Neural cell (in vitro differentiated cells): ENCODE results near the gene TRERF1. TPM values are rescaled to one million over a fixed set of nuclear protein-coding genes. Genes with fewer than 3 reads are reported as not detected.

Experiments used
- H2AFZ ChIP-seq: fragments of 200-600, 300-800 bp; sonication (generic), shearing (Covaris generic); 2 replicates; pipeline ENCODE4 v1.6.0; 2014; ENCODE audit warnings: low read depth, mild to moderate bottlenecking, antibody characterized with exemption, low read length, moderate library complexity
- H3F3A ChIP-seq: fragments of 200-600 bp; shearing (Covaris generic); 2 replicates; pipeline ENCODE4 v1.6.1; 2016; ENCODE audit warnings: mild to moderate bottlenecking, moderate library complexity, mixed read lengths, antibody characterized with exemption, low read length; ENCODE audit not compliant: insufficient read depth, poor library complexity, severe bottlenecking
- H3K27ac ChIP-seq: fragments of 200-600, 300-800 bp; sonication (generic), shearing (Covaris generic); 2 replicates; pipeline ENCODE4 v1.5.1; 2014; ENCODE audit warnings: mild to moderate bottlenecking, low read length, moderate library complexity
- H3K27me3 ChIP-seq: fragments of 300-800, 200-600 bp; sonication (generic), shearing (Covaris generic); 2 replicates; pipeline ENCODE4 v1.6.0; 2014; ENCODE audit warnings: mild to moderate bottlenecking, low read depth, low read length, moderate library complexity; ENCODE audit not compliant: insufficient read depth
- H3K36me3 ChIP-seq: fragments of 300-800, 200-600 bp; sonication (generic), shearing (Covaris generic); 2 replicates; pipeline ENCODE4 v1.5.1; 2014; ENCODE audit warnings: mild to moderate bottlenecking, antibody characterized with exemption, low read length, moderate library complexity; ENCODE audit not compliant: insufficient read depth
- H3K4me2 ChIP-seq: fragments of 300-800, 200-600 bp; sonication (generic), shearing (Covaris generic); 2 replicates; pipeline ENCODE4 v1.6.0; 2014; ENCODE audit warnings: mild to moderate bottlenecking, low read length
- H3K4me3 ChIP-seq: fragments of 300-800, 200-600 bp; sonication (generic), shearing (Covaris generic); 2 replicates; pipeline ENCODE4 v1.5.1; 2014; ENCODE audit warnings: mild to moderate bottlenecking, low read length, moderate library complexity
- H3K79me2 ChIP-seq: fragments of 200-600 bp; shearing (Covaris generic); replicated peaks from 2 replicates; pipeline ENCODE4 v1.6.0; 2014; ENCODE audit warnings: mild to moderate bottlenecking, low read length, moderate library complexity; ENCODE audit not compliant: insufficient read depth
- H3K9ac ChIP-seq: fragments of 300-800, 200-600 bp; sonication (generic), shearing (Covaris generic); 2 replicates; pipeline ENCODE4 v1.6.1; 2016; ENCODE audit warnings: mild to moderate bottlenecking, low read length, mixed read lengths
- H3K9me2 ChIP-seq: fragments of 200-600 bp; shearing (Covaris generic); 2 replicates; pipeline ENCODE4 v1.6.1; 2016; ENCODE audit warnings: mild to moderate bottlenecking, low read length, mixed read lengths; ENCODE audit not compliant: insufficient read depth
- H3K9me3 ChIP-seq: fragments of 200-600, 300-800 bp; sonication (generic), shearing (Covaris generic); 2 replicates; pipeline ENCODE4 v1.6.1; 2016; ENCODE audit warnings: mild to moderate bottlenecking, mixed run types, low read length, moderate library complexity, mixed read lengths
- H4K20me1 ChIP-seq: fragments of 200-600 bp; shearing (Covaris generic); 2 replicates; pipeline ENCODE4 v1.6.1; 2016; ENCODE audit warnings: mild to moderate bottlenecking, mixed run types; ENCODE audit not compliant: insufficient read depth
- CTCF ChIP-seq: fragments of 450-650 bp; IDR thresholded peaks from 2 replicates; pipeline ENCODE4 v1.5.1; 2014; ENCODE audit warnings: antibody characterized with exemption, mild to moderate bottlenecking, moderate library complexity; ENCODE audit not compliant: poor library complexity, severe bottlenecking
- EP300 ChIP-seq: fragments of 450-650 bp; conservative IDR thresholded peaks from 2 replicates; pipeline ENCODE4 v1.6.1; 2014; ENCODE audit warnings: antibody characterized with exemption, mild to moderate bottlenecking, moderate library complexity; ENCODE audit not compliant: poor library complexity, severe bottlenecking
- EZH2 ChIP-seq: fragments of 200-600, 300-800 bp; shearing (Covaris generic), sonication (generic); IDR thresholded peaks from 2 replicates; pipeline ENCODE4 v1.6.1; 2014; ENCODE audit warnings: antibody characterized with exemption, low read length, borderline replicate concordance, mild to moderate bottlenecking; ENCODE audit not compliant: insufficient read depth, poor library complexity, severe bottlenecking
- MXI1 ChIP-seq: fragments of 450-650 bp; conservative IDR thresholded peaks from 2 replicates; pipeline ENCODE4 v1.6.1; 2014; ENCODE audit warnings: antibody characterized with exemption, mild to moderate bottlenecking; ENCODE audit not compliant: poor library complexity, severe bottlenecking
- POLR2AphosphoS5 ChIP-seq: IDR thresholded peaks from 2 replicates; pipeline ENCODE4 v1.6.1; 2012
- RAD21 ChIP-seq: fragments of 450-650 bp; conservative IDR thresholded peaks from 2 replicates; pipeline ENCODE4 v1.6.1; 2014; ENCODE audit warnings: antibody characterized with exemption, mild to moderate bottlenecking, moderate library complexity
- SMC3 ChIP-seq: fragments of 450-650 bp; conservative IDR thresholded peaks from 2 replicates; pipeline ENCODE4 v1.6.1; 2014; ENCODE audit warnings: antibody characterized with exemption, mild to moderate bottlenecking, moderate library complexity; ENCODE audit not compliant: poor library complexity
- TAF1 ChIP-seq: IDR thresholded peaks from 2 replicates; pipeline ENCODE4 v1.6.1; 2012; ENCODE audit warnings: low read depth
- polyA plus RNA-seq: library from polyadenylated mRNA; depleted of rRNA; stranded (reverse); fragments of >200 nt; gene quantifications from 2 replicates; pipeline ENCODE4 v1.2.3, GENCODE V29; 2014
- TF ChIP-seq, protein P1 (sequence below): IDR thresholded peaks from 2 replicates; pipeline ENCODE4 v1.6.1; 2012; ENCODE audit warnings: borderline replicate concordance

Gene TRERF1
- polyA plus RNA-seq, 1 donor from 2014 or later = 4.5 TPM

- TF ChIP-seq SMC3 (no peak), TAF1 (no peak), POLR2AphosphoS5 (no peak), MXI1 (no peak), CTCF (no peak), EP300 (no peak), EZH2 (no peak), RAD21 (no peak)
- TF ChIP-seq, protein P1, sequence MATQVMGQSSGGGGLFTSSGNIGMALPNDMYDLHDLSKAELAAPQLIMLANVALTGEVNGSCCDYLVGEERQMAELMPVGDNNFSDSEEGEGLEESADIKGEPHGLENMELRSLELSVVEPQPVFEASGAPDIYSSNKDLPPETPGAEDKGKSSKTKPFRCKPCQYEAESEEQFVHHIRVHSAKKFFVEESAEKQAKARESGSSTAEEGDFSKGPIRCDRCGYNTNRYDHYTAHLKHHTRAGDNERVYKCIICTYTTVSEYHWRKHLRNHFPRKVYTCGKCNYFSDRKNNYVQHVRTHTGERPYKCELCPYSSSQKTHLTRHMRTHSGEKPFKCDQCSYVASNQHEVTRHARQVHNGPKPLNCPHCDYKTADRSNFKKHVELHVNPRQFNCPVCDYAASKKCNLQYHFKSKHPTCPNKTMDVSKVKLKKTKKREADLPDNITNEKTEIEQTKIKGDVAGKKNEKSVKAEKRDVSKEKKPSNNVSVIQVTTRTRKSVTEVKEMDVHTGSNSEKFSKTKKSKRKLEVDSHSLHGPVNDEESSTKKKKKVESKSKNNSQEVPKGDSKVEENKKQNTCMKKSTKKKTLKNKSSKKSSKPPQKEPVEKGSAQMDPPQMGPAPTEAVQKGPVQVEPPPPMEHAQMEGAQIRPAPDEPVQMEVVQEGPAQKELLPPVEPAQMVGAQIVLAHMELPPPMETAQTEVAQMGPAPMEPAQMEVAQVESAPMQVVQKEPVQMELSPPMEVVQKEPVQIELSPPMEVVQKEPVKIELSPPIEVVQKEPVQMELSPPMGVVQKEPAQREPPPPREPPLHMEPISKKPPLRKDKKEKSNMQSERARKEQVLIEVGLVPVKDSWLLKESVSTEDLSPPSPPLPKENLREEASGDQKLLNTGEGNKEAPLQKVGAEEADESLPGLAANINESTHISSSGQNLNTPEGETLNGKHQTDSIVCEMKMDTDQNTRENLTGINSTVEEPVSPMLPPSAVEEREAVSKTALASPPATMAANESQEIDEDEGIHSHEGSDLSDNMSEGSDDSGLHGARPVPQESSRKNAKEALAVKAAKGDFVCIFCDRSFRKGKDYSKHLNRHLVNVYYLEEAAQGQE = no peak
- no peaks in the 10 kb centered on the region for H3K9me3 ChIP-seq
- no peaks in the 10 kb centered on the region for H3K9me2 ChIP-seq
- no peak overlapping the region for H2AFZ ChIP-seq
- H3K27me3 ChIP-seq = no peaks in the 10 kb centered on the region
- no peak overlapping the region for H3K27ac ChIP-seq
- no peaks in the 10 kb centered on the region for H4K20me1 ChIP-seq
- H3K9ac ChIP-seq = no peak overlapping the region
- H3K79me2 ChIP-seq = no peaks in the 10 kb centered on the region
- no peak overlapping the region for H3K4me2 ChIP-seq
- H3K36me3 ChIP-seq = no peaks in the 10 kb centered on the region
- H3K4me3 ChIP-seq = no peak overlapping the region
- H3F3A ChIP-seq = no peaks in the 10 kb centered on the region
These were observed 133.2 kb downstream of the TRERF1 start for GRCh38 chr6:42318480-42318879.

DNA sequence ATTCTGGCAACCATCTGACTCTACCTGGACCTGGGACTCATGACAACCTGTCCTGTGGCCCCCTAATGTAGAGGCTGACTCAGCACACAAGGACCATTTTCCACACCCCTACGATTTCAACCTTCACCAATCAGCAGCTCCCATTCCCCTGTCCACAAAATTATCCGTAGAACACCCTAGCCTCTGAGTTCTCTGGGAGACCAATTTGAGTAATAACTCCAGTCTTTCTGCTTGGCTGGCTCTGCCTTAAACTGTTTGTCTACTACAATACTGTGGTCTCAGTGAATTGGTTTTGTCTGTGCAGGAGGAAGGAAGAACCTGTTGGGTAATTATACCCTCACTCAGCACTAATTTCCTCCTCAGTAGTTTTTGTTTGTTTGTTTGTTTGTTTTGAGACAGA, 134.7 kb downstream of the TRERF1 start:
- Histone ChIP-seq H4K20me1 (no peaks in the 10 kb centered on the region), H3K9me2 (no peaks in the 10 kb centered on the region), H3K9ac (no peak overlapping the region), H3K36me3 (no peaks in the 10 kb centered on the region), H3K27ac (no peak overlapping the region), H3K79me2 (no peaks in the 10 kb centered on the region), H3F3A (no peaks in the 10 kb centered on the region), H3K4me2 (no peak overlapping the region), H3K4me3 (no peak overlapping the region), H3K27me3 (no peaks in the 10 kb centered on the region), H3K9me3 (no peaks in the 10 kb centered on the region), H2AFZ (no peak overlapping the region)
- TF ChIP-seq RAD21 (no peak), EZH2 (no peak), CTCF (no peak), MXI1 (no peak), POLR2AphosphoS5 (no peak), EP300 (no peak), TAF1 (no peak), SMC3 (no peak)
- TF ChIP-seq, protein P1 = no peak
